Measurements from ENCODE around the gene RAB2B.
A peak's percentile ranks its signal among the peaks of the same experiment; 100 is the strongest.

GRCh38 chr14:21476925-21477681 lies at the start of gene RAB2B, which contains the start of gene TOX4:
- TF ChIP-seq CTCF (IDR thresholded peaks at IDR 0.05; ENCODE audit: borderline replicate concordance, extremely low read depth, low read length, poor library complexity, severe bottlenecking) (peak; percentile 99), EZH2 (IDR thresholded peaks at IDR 0.05; ENCODE audit: borderline replicate concordance, low read depth, low read length, severe bottlenecking) (no peak)
